GM18511 (cell line): ENCODE measurements around the gene TPPP.
"Not testable (repeated sequence)": the region's sequence is repeated elsewhere in the genome, so short reads cannot be mapped to it uniquely, and the experiment has no call there.

Experiments
- ATAC-seq: cut with Tn5 transposase; IDR thresholded peaks from one replicate; pipeline ENCODE4 v1.9.1; 2021; ENCODE audit warnings: mild to moderate bottlenecking, moderate library complexity; ENCODE audit not compliant: unreplicated experiment

TPPP gene

DNA sequence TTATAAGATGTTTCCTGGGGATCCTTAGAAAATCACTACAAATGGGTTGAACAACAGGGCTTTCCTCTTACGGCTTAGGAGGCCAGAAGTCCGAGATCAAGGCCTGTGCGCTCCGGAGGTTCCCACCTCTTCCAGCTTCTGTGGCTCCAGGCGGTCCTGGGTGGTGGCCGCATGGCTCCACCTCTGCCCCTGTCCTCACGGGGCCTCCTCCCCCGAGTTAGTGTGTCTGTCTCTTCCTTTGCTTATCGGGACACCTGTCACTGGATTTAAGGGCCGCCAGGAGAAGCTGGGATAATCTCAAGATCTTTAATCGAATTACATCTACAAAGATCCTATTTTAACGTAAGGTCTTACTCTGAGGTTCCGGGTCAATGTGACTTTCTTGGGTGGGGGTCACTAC is 2.3 kb upstream of the TPPP start:
- ATAC-seq = not testable (repeated sequence)

DNA sequence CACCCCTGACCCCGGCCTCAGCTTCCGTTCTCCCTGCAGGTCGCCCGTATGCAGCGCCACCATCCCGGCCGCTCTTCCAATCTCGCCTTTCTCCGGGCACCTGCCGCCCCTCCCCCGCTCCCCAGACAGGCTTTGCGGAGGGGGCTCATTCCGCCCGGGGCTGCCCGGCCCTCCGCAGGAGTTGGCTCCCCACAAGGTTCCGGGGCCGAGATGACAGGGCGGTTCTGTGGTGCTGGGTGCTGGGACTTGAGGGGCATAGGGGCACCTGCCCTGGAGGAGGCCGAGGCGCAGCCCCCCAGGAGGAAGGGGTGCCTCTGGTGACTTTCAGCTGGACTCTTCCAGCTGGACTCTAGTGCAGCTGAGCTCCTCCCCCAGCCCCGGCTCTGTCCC is 885 bp upstream of the TPPP start:
- not testable (repeated sequence) for ATAC-seq

GRCh38 chr5:692529-693041 is 567 bp downstream of the TPPP start:
- peak; percentile 19 for ATAC-seq

DNA sequence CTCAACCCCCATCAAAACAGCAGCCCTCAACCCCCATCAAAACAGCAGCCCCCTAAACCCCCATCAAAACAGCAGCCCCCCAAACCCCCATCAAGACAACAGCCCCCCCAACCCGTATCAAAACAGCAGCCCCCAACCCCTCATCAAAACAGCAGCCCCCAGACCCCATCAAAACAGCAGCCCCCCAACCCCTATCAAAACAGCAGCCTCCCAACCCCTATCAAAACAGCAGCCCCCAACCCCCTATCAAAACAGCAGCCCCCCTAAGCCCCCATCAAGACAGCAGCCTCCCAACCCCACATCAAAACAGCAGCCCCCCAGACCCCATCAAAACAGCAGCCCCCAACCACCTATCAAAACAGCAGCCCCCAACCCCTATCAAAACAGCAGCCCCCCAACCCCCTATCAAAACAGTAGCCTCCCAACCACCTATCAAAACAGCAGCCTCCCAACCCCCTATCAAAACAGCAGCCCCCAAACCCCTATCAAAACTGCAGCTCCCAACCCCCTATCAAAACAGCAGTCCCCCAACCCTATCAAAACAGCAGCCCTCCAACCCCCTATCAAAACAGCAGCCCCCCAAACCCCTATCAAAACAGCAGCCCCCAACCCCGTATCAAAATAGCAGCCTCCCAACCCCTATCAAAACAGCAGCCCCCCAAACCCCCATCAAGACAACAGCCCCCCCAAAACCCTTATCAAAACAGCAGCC is 1.2 kb downstream of the TPPP start:
- no peak for ATAC-seq

DNA sequence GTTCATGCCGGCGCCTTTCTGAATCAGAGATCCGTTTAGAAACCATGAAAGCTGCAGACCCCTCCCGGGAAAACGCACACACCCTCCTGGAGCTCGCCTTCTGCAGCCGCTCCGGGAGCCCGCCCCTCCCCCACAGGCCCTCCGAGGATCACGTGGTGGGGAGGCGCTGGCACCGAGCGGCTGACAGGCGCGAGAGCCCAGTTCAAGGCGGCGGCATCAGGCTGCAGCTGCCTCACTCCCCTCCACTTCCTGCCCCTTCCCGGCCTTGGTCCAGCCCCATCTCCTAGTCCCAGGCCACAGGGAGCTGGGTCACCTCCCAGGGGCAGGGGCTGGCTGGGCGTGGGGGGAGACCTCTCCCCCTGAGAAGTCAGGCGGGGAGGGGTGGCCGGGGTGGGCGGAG is 2.1 kb downstream of the TPPP start:
- ATAC-seq = not testable (repeated sequence)

DNA sequence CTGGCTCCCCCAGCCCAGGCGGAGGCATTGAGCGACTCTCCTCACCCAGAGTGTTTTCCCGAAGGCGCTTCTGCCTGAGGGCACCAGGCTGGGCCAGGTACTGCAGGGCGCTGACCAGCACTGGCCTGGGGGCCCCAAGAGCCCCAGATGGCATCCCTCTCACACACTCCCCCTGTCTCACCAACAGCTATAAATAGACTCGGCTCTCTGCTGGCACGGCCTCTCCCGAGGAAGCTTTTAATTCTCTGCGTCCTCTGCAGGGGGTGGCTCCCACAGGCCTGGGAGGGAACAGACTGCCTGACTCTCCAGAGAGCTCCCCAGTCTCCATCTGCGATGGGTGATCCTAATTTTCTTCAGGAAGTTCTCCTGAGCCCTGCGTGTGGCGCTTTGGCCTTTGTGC is 2.9 kb downstream of the TPPP start:
- ATAC-seq = not testable (repeated sequence)

GRCh38 chr5:688348-689010 is 4.7 kb downstream of the TPPP start:
- not testable (repeated sequence) for ATAC-seq

DNA sequence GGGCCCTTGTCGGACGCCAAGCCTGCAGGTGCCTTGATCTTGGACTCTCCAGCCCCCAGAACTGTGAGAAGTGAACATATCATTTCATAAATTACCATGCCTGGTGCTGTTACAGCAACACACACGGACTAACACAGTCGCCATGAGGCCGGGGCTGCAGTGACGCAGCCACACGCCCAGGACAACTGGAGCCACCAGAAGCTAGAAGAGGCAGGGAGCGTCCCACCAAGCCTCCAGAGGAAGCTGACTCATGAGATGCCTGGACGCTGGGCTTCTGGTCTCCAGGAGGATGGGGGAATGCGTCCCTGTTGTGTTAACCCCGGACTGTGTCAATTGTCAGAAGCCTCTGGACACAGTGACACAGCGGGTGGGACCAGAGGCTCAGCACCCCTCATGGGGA is 6.2 kb downstream of the TPPP start:
- ATAC-seq = not testable (repeated sequence)

DNA sequence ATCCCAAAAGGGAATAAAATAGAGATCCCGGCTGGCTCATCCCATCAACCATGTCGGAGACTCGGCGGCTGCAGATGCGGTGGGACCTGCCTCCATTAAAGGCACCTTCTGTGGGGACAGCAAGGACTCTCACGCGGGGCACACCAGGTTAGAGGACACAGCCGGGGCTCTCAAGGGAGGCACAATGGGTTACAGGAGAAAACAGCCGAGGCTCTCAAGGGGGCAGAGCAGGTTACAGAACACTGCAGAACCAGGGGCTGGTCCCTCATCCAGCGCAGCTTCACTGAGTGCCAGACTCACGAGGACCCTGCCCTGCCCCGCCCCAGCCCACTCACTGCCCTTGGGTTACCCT is 7.0 kb downstream of the TPPP start:
- ATAC-seq = not testable (repeated sequence)

DNA sequence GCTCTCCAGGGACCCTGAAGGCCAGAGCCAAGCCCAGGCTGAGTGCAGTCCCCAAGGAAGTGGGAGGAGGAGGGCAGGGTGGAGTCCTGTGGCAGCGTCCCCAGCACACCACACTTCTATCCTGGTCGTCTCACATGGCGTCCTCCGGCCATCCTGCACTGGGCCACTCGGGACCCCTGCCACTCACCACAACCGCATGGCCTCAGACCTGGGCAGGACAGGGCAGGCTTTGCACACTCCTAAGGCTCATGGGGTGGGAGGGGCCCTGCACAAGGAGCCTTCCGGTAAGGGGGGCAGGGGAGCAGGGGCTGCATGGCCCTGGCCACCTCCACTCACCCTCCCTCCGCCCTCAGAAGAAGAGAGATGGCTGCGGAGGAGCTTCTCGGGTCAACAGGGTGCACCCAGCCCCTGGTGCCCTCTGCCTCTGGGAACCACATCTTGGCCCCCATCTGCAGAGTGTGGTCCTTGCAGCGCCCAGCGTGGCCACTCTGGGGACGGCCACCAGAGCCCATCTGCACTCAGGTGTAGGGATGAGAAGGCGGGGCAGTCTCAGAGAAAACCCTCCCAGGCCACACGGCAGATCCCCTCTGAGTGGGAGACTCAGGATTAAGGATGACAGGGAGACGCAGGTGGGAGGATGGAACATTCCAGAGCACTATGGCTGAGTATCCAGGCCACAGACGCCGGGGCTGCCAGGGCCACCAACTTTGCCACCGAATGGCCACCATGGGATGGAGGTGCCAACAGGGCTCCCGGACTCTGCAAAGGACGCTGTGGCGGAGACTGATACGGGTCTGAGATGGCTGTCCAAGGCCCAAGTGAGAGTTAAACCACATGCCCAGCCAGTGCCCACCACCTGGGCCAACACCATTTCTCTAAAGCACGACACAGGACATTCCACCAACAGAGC is 7.6 kb downstream of the TPPP start:
- ATAC-seq = no peak

DNA sequence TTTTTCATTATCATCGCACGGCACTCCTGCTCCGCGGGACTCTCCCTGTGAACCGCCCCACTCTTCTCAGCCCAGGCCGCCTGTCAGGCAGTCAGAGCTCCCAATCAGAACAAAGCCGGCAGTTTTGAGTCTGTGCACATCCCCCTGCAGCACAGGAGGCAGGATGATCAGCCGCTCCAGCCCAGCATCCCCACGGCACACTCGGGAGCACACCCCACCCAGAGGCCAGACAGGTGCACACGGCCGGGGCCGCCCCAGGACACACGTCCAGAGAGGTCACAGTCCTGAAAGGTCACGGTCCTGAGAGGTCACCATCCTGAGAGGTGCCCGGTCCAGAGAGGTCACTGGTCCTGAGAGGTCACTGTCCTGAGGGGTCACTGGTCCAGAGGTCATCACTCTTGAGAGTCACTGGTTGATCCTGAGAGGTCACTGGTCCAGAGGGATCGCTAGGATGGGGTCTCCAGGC is 8.4 kb downstream of the TPPP start:
- ATAC-seq = no peak

GRCh38 chr5:683551-684481 is 9.3 kb downstream of the TPPP start:
- no peak for ATAC-seq

DNA sequence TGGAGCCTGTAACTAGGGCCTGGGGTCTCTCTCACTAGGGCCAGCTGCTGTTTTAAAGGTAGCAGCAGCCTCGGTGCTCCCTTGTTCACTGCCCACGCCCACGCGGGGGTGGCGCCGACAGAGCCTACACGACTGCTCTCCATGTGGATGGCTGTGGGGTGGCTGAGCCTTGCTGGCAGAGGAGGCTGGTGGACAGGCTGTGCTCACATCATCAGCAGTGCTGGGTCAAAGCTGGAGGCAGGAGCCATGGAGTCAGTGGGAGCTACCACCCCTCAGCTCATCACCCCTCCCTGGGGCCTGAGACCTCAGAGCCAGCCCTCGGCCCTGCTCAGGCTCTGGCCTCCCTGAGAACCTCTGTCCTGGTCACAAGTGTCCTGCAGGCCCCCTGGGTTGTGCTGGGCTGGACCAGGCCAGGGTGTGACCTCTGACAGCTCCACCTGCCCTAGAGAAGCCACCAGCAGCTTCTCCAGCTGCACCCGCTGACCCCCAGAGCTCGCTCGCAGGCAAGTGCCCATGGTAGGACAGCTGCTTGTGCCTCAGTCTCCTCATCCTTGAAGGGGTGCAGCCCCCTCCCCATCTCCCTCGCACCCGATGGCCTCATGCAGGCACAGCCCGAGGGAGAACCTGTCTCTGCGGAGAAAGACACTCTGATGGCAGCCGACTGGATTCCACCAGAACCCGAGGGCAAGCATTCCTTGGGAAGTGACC is 10.3 kb downstream of the TPPP start:
- ATAC-seq = not testable (repeated sequence)

GRCh38 chr5:682216-682615 is 10.9 kb downstream of the TPPP start:
- not testable (repeated sequence) for ATAC-seq

DNA sequence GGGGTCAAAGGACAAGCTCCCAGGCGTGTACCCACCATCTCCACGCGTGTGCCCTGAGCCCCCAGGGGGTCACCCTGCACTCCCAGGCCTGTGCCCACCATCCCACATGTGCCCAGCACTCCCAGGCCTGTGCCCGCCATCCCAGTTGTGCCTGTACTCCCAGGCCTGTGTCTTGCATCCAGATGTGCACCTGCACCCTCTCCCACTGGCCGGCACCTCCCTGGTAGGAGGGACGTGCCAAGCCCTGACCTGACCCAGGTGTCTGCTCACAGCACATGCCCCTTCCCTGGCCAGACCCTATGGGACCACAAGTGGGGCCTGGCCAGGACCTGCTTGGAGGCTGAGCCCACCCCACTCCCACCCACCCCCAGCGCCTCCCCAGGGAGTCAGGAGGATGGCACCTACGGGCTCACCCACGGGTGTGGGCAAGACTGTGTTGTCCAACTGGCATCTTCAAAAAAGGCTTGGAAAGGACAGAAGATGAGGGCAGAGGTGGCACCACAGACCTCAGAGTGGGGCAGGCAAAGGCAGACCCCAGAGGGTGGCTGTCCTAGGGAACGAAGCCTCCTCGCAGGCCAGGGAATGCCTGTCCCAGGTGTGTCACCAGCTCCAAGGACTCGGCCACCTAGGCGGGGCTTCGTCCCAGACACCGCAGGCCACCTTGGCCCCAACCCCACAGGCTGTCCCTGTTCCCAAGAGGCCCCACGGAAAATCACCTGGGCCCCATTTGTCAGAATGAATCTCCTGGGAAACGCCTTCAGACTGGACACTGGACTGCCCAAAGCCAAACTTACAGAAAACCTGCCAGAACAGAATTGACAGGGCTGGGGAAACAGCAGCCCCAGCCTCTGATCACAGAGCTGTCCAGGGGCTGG is 11.6 kb downstream of the TPPP start:
- ATAC-seq = not testable (repeated sequence)

GRCh38 chr5:680836-681235 is 12.3 kb downstream of the TPPP start:
- ATAC-seq = not testable (repeated sequence)

DNA sequence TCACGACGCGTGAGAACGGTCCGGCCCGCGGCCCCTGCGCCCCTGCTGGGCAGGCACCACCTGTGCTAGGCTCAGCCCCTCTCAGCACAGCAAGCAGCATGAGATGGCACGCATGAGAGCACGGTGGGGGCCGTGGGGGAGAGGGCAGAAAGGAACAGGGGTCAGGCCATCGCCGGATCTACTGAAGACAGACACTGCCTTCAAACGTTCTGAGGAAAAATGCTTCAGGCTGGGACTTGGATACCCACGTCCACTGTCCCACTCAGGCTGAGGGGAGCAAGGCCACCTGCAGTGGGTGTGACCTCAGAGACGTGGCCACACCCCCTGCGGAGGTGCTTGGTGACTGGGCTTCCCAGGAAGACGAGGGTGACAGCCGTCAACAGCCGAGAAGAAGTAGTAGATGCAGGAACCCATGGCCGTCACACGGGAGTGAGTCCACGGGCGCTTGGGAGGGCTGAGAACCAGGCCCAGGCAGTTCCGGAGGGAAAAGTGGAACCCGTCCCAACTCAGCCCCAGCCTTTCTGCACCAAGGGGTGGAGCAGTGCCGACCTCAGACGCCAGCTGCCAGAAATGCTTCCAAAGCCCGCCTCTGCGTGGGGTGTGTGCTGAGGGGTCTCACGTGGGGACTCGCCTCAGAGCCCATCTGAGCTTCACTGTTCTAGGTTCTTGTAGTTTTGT is 12.9 kb downstream of the TPPP start:
- not testable (repeated sequence) for ATAC-seq
